Ectodermal cell (in vitro differentiated cells): ENCODE results near the gene VWA2.

Source experiments
- H3K27ac ChIP-seq: 2 replicates; pipeline ENCODE4 v1.7.0; 2013; ENCODE audit warnings: mild to moderate bottlenecking, low read depth, low read length; ENCODE audit not compliant: insufficient read depth, poor library complexity, severe bottlenecking
- H3K27me3 ChIP-seq: 2 replicates; pipeline ENCODE4 v1.7.0; 2013; ENCODE audit warnings: mild to moderate bottlenecking, low read length; ENCODE audit not compliant: insufficient read depth, control insufficient read depth, poor library complexity, severe bottlenecking
- H3K36me3 ChIP-seq: one replicate; pipeline ENCODE4 v1.7.0; 2013; ENCODE audit warnings: low read length; ENCODE audit not compliant: control insufficient read depth, insufficient read depth
- H3K4me1 ChIP-seq: one replicate; pipeline ENCODE4 v1.7.0; 2013; ENCODE audit warnings: low read length; ENCODE audit not compliant: control insufficient read depth, insufficient read depth
- H3K4me3 ChIP-seq: 2 replicates; pipeline ENCODE4 v1.7.0; 2013; ENCODE audit warnings: low read depth, low read length, control low read depth; ENCODE audit not compliant: insufficient read depth
- H3K9me3 ChIP-seq: 2 replicates; pipeline ENCODE4 v1.7.0; 2013; ENCODE audit warnings: mild to moderate bottlenecking, low read length, moderate library complexity; ENCODE audit not compliant: control insufficient read depth
- WGBS, 2 experiments: methylation state at CpG; one replicate each; pipeline ENCODE4 v1.1.7; 2013; ENCODE audit warnings: missing lambda C conversion rate in 2 of 2; 5-methylcytosine and 5-hydroxymethylcytosine counted together

The VWA2 gene

DNA sequence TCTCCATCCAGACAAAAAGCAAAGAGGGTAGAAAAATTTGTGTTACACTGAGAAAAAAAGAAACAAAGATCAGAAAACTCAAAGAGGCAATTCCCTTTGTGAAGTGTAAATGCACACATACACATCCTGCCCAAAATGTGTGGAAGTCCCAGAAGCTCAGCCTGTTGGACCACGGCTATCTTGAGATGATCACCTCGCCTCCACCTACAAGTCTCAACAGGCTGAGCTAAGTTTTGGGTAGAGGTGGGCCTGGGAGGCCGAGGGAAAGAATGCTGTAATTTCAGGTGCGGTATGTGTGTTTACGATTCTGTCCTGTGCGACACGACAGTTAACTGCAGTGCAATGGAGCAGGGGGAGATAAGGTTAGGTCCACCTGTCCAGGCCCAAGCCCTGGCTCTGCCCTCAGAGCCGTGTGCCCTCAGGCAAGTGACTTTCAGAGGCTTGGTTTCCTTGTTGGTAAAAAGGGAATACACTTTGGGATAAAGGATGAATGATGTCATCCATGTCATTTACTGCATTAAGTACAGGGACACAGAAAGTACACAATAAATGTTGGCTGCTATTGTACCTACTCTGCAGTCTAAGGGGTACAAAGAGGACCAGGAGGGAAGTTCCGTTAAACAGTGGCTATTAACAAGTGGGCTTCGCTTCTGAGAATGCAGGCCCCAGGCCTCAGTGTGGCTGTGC lies 97.9 kb downstream of the VWA2 start:
- Histone ChIP-seq H3K4me3 (no peak overlapping the region), H3K36me3 (no peaks in the 10 kb centered on the region), H3K27me3 (no peaks in the 10 kb centered on the region), H3K9me3 (no peaks in the 10 kb centered on the region), H3K4me1 (peaks cover 20% of the 10 kb centered on the region), H3K27ac (no peak overlapping the region)
- WGBS, 2 experiments, result 88 to 90% methylated on average over 10 of the region's 10 CpGs

- Histone ChIP-seq H3K9me3 (no peaks in the 10 kb centered on the region), H3K4me3 (no peak overlapping the region), H3K27ac (peak overlapping the region; percentile 17), H3K4me1 (peaks cover 20% of the 10 kb centered on the region), H3K27me3 (no peaks in the 10 kb centered on the region), H3K36me3 (no peaks in the 10 kb centered on the region)
- WGBS, 2 experiments, result 34% methylated on average over 19 of the region's 19 CpGs
Measured at GRCh38 chr10:114337510-114338462, 98.7 kb downstream of the VWA2 start.

- Histone ChIP-seq H3K27ac (no peak overlapping the region), H3K36me3 (no peaks in the 10 kb centered on the region), H3K4me3 (no peak overlapping the region), H3K4me1 (peaks cover 27% of the 10 kb centered on the region), H3K9me3 (no peaks in the 10 kb centered on the region), H3K27me3 (no peaks in the 10 kb centered on the region)
- WGBS, 2 experiments, result 90 to 95% methylated on average over 8 of the region's 8 CpGs
Measured at GRCh38 chr10:114340816-114341215, 101.8 kb downstream of the VWA2 start.
